A549 (cell line): Measurements from ENCODE around the gene NHLH1. TPM values are rescaled to one million over a fixed set of nuclear protein-coding genes. Genes with fewer than 3 reads are reported as not detected.

Experiments
- ATAC-seq, 2 experiments: fragments of 200-7000 bp in 1 of 2; fragments of >200 bp in 1 of 2; cut with Nextera tagmentation in 1 of 2; cut with Tn5 transposase in 1 of 2; 3 replicates each; pipeline versions ENCODE4 v1.8.0 to v1.9.1; 2018 to 2020; ENCODE audit warnings: mild to moderate bottlenecking in 1 of 2, moderate library complexity in 1 of 2
- CTCF ChIA-PET: fragments of 300-600 bp; sonication (Branson Sonifier 250); formaldehyde crosslinking; extraction: SDS; loops from one replicate; lab custom pipeline; 2021; ENCODE audit warnings: antibody characterized with exemption, inconsistent platforms; lab: Yijun Ruan, JAX
- POLR2A ChIA-PET: fragments of 350-600 bp; formaldehyde crosslinking; extraction: SDS; loops from one replicate; lab custom pipeline; 2021; ENCODE audit warnings: antibody characterized with exemption, inconsistent platforms; lab: Yijun Ruan, JAX
- DNase-seq, 2 experiments: peaks; one replicate each; pipeline versions ENCODE4 v3.0.0 to v3.0.0-alpha.2; 2011 to 2016; ENCODE audit warnings: low read depth in 1 of 2, low spot score in 1 of 2
- FAIRE-seq: peaks from 2 replicates; lab custom pipeline; 2011; peaks lifted over from hg19 to GRCh38; lab: Jason Lieb, UNC
- H3K27ac ChIP-seq, 2 experiments: fragments of >200 bp; sonication (Bioruptor Twin); formaldehyde crosslinking; 3 replicates each; pipeline ENCODE4 v1.5.1; 2016 to 2017
- H3K4me1 ChIP-seq: fragments of >200 bp; sonication (Bioruptor Twin); formaldehyde crosslinking; 3 replicates; pipeline ENCODE4 v1.6.1; 2016
- H3K4me2 ChIP-seq: fragments of >200 bp; sonication (Bioruptor Twin); formaldehyde crosslinking; 3 replicates; pipeline ENCODE4 v1.6.1; 2016
- H3K4me3 ChIP-seq: fragments of >200 bp; sonication (Bioruptor Twin); formaldehyde crosslinking; 3 replicates; pipeline ENCODE4 v1.5.1; 2016
- H3K9me3 ChIP-seq: fragments of >200 bp; sonication (Bioruptor Twin); formaldehyde crosslinking; 3 replicates; pipeline ENCODE4 v1.6.1; 2016
- BHLHE40 ChIP-seq: IDR thresholded peaks from 2 replicates; pipeline ENCODE4 v1.6.1; 2012; ENCODE audit warnings: low read depth, low read length, inconsistent platforms
- CBX8 ChIP-seq: fragments of 200-600 bp; sonication (generic); IDR thresholded peaks from 2 replicates; pipeline ENCODE4 v1.6.1; 2016
- CHD2 ChIP-seq: fragments of 150-350 bp; IDR thresholded peaks from 2 replicates; pipeline ENCODE4 v1.6.1; 2014; ENCODE audit warnings: low read length; ENCODE audit not compliant: partially characterized antibody
- EP300 ChIP-seq, 2 experiments: fragments of >200 bp; sonication (Bioruptor Twin); formaldehyde crosslinking; IDR thresholded peaks; 2 replicates in 1 of 2; 3 replicates in 1 of 2; pipeline ENCODE4 v1.6.1; 2016 to 2017
- ESRRA ChIP-seq: fragments of 150-350 bp; IDR thresholded peaks from 2 replicates; pipeline ENCODE4 v1.6.1; 2014; ENCODE audit warnings: mild to moderate bottlenecking, low read length, borderline replicate concordance
- FOSL2 ChIP-seq, 2 experiments: fragments of 450-650 bp in 1 of 2; fragments of >200 bp in 1 of 2; sonication (Bioruptor Twin) in 1 of 2; formaldehyde crosslinking; IDR thresholded peaks; 2 replicates each; pipeline versions ENCODE4 v1.5.0 to v1.6.1; 2016 to 2020; ENCODE audit warnings: mild to moderate bottlenecking in 1 of 2, moderate library complexity in 1 of 2
- HDAC2 ChIP-seq: fragments of 200-600 bp; sonication (generic); IDR thresholded peaks from 2 replicates; pipeline ENCODE4 v1.6.1; 2016
- HOXB5 ChIP-seq: fragments of 250-450 bp; sonication (Bioruptor Pico); IDR thresholded peaks from 2 replicates; pipeline ENCODE4 v1.5.0; 2020; ENCODE audit warnings: mild to moderate bottlenecking, moderate library complexity
- KDM1A ChIP-seq: fragments of 200-600 bp; sonication (generic); IDR thresholded peaks from 2 replicates; pipeline ENCODE4 v1.6.1; 2016; ENCODE audit warnings: low read depth, mild to moderate bottlenecking
- KDM5A ChIP-seq: fragments of 200-600 bp; sonication (generic); IDR thresholded peaks from 2 replicates; pipeline ENCODE4 v1.6.1; 2016; ENCODE audit warnings: antibody characterized with exemption, mild to moderate bottlenecking
- MAFK ChIP-seq: fragments of 450-650 bp; IDR thresholded peaks from 2 replicates; pipeline ENCODE4 v1.6.1; 2014; ENCODE audit not compliant: partially characterized antibody
- PHF8 ChIP-seq: fragments of 200-600 bp; sonication (generic); IDR thresholded peaks from 2 replicates; pipeline ENCODE4 v1.6.1; 2016; ENCODE audit warnings: low read depth, mild to moderate bottlenecking, antibody characterized with exemption, moderate library complexity, borderline replicate concordance
- POLR2A ChIP-seq: IDR thresholded peaks from 2 replicates; pipeline ENCODE4 v1.6.1; 2012; ENCODE audit warnings: mild to moderate bottlenecking, low read length
- POLR2AphosphoS2 ChIP-seq: conservative IDR thresholded peaks from 2 replicates; pipeline ENCODE4 v1.6.1; 2012; ENCODE audit warnings: low read length, improper control_type of control experiment, inconsistent platforms
- RARB ChIP-seq: fragments of 250-450 bp; sonication (Bioruptor Pico); IDR thresholded peaks from 2 replicates; pipeline ENCODE4 v1.8.0; 2021; ENCODE audit warnings: mild to moderate bottlenecking, moderate library complexity
- RNF2 ChIP-seq: fragments of 200-600 bp; sonication (generic); IDR thresholded peaks from 2 replicates; pipeline ENCODE4 v1.6.1; 2016; ENCODE audit warnings: low read depth, mild to moderate bottlenecking, antibody characterized with exemption, moderate library complexity, borderline replicate concordance
- SMC3 ChIP-seq: fragments of >200 bp; sonication (Bioruptor Twin); formaldehyde crosslinking; IDR thresholded peaks from 3 replicates; pipeline ENCODE4 v1.6.1; 2018; ENCODE audit warnings: inconsistent platforms
- SREBF2 ChIP-seq: fragments of 450-650 bp; IDR thresholded peaks from 2 replicates; pipeline ENCODE4 v1.6.1; 2014; ENCODE audit warnings: mild to moderate bottlenecking, moderate library complexity
- TFCP2L1 ChIP-seq: fragments of 250-450 bp; sonication (Bioruptor Pico); IDR thresholded peaks from 2 replicates; pipeline ENCODE4 v1.5.0; 2021; ENCODE audit warnings: mild to moderate bottlenecking
- TP53 ChIP-seq: fragments of 250-450 bp; sonication (Bioruptor Pico); IDR thresholded peaks from 2 replicates; pipeline ENCODE4 v1.5.0; 2021; ENCODE audit warnings: mild to moderate bottlenecking, moderate library complexity
- ZC3H11A ChIP-seq: fragments of 450-650 bp; IDR thresholded peaks from 2 replicates; pipeline ENCODE4 v1.6.1; 2014; ENCODE audit warnings: antibody characterized with exemption, mild to moderate bottlenecking
- ZFP36 ChIP-seq: fragments of 450-650 bp; IDR thresholded peaks from 2 replicates; pipeline ENCODE4 v1.6.1; 2014; ENCODE audit warnings: borderline replicate concordance; ENCODE audit not compliant: partially characterized antibody
- ZNF302 ChIP-seq: fragments of 250-450 bp; sonication (Bioruptor Pico); IDR thresholded peaks from 2 replicates; pipeline ENCODE4 v1.9.0; 2021; ENCODE audit warnings: inconsistent platforms, mild to moderate bottlenecking, moderate library complexity
- ZSCAN20 ChIP-seq: fragments of 250-450 bp; sonication (Bioruptor Pico); IDR thresholded peaks from 2 replicates; pipeline ENCODE4 v1.8.0; 2022; ENCODE audit warnings: mild to moderate bottlenecking, moderate library complexity
- WGBS: methylation state at CpG from one replicate; pipeline ENCODE4 v1.1.6; 2017; ENCODE audit errors: missing lambda C conversion rate; 5-methylcytosine and 5-hydroxymethylcytosine counted together
- polyA plus RNA-seq, 4 experiments: library from polyadenylated mRNA; depleted of rRNA in 3 of 4; stranded (reverse); fragments of >200 nt; fragmentation: RNase III in 1 of 4; extraction: RNeasy Plus Mini Kit Qiagen cat#74134 plus additional on column Dnase treatment in 1 of 4; gene quantifications; 2 replicates in 3 of 4; 3 replicates in 1 of 4; pipeline ENCODE4 v1.2.3, GENCODE V29; 2011 to 2017
- TF ChIP-seq, protein P1 (sequence below): fragments of 200-600 bp; sonication (generic); IDR thresholded peaks from 2 replicates; pipeline ENCODE4 v1.6.1; 2016; ENCODE audit warnings: antibody characterized with exemption, mild to moderate bottlenecking, moderate library complexity
- TF ChIP-seq, protein P2 (sequence below): fragments of >200 bp; sonication (Bioruptor Twin); formaldehyde crosslinking; IDR thresholded peaks from 3 replicates; pipeline ENCODE4 v1.6.1; 2016

Gene NHLH1
- polyA plus RNA-seq, 2 of the 4 experiments (the other 2 are of a cell fraction), result 0.34 to 0.63 TPM

DNA sequence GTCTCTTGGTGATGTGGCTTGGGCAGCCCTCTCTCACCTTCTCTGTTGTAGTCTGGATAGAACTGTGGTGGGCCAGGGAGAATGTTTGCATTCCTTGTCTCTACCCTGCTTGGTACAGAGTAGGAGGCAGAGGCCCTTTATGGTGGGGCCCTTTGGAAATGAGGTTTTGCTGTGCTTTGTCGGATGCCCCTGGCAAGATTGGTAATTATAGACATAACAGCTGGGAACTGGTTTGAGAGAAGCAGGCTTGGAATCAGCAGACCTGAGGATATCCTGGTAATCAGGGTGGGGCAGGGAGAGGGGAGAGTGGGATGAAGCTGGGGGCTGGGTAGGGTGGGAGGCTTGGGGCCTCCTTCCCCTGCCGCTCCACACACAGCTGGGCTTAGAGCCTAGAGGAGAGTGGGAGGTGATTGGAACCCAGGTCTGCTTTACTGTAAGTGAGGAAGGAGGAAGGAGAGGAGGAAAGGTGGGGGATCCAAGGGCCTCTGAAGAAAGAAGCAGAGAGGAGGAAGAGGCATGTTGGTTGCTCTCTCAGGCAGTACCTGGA, 38.5 kb downstream of the NHLH1 start:
- no peak for ATAC-seq
- no peak for DNase-seq
- Histone ChIP-seq H3K4me3 (no peak overlapping the region), H3K4me1 (peaks cover 23% of the 10 kb centered on the region; the same call in 2 of the 3 replicates), H3K27ac (no peak overlapping the region), H3K9me3 (no peaks in the 10 kb centered on the region), H3K4me2 (no peak overlapping the region)
- TF ChIP-seq ZSCAN20 (no peak), KDM1A (no peak), POLR2A (no peak), EP300 (IDR thresholded peaks at IDR 0.05) (no peak), SREBF2 (no peak), FOSL2 (IDR thresholded peaks at IDR 0.05) (no peak), FOSL2 (CRISPR knock-in tag; IDR thresholded peaks at IDR 0.05) (no peak), MAFK (no peak), ESRRA (no peak), HDAC2 (no peak), RNF2 (no peak), TP53 (CRISPR knock-in tag) (no peak), CHD2 (no peak), RARB (CRISPR knock-in tag) (no peak), SMC3 (no peak), KDM5A (no peak)
- no peak for FAIRE-seq
- WGBS, result 95% methylated on average over 2 of the region's 2 CpGs
- ChIA-PET CTCF (interaction anchor here (1.1 to 1.6 kb wide), 2 partner anchors 10 to 29 kb away, joined by 3 to 5 read pairs; no protein-coding TSS in a partner anchor), POLR2A (no interaction called here)

DNA sequence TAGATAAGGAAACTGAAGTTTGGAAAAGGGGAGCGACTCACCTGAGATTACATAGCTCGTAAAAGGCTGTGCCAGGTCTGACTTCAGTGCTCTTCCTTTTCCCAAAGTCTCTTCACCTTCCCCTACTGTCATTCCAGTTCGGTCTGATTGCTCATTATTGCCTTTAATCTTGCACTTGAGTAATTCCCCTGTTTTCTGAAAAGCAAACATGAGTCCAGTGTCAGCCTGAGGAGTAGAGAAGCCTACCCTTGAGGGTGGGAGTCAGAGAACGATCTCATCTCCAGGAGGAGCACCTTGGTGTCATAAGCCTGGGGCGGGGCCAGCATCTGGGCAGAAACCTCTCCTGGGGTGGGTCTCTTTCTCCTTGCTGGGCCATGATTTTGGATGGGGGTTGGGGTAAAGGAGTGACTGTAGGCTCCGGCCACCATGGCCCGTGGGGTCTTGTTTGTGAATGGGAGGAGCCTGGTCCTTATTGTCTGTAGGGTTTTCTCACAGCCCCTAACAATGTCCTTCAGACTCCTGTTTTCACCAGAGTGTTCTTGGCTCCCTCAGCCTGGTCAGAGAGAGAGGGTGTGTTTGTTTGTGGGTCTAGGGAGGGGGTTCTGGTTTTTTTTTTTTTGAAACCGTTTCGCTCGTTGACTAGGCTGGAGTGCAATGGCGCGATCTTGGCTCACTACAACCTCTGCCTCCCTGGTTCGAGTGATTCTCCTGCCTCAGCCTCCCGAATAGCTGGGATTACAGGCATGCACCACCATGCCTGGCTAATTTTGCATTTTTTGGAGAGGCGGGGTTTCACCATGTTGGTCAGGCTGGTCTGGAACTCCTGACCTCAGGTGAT, 39.5 kb downstream of the NHLH1 start:
- FAIRE-seq (no peak), ATAC-seq (no peak), DNase-seq (no peak)
- H3K4me1 ChIP-seq, result peaks cover 19% of the 10 kb centered on the region; the same call in 2 of the 3 replicates
- H3K4me3 ChIP-seq, result no peak overlapping the region
- WGBS, result 77% methylated on average over 15 of the region's 15 CpGs
- H3K9me3 ChIP-seq, result no peaks in the 10 kb centered on the region
- ChIA-PET CTCF (interaction anchor here (1.1 to 1.6 kb wide), 2 partner anchors 9 to 30 kb away, joined by 3 to 5 read pairs; no protein-coding TSS in a partner anchor), POLR2A (no interaction called here)
- no peak overlapping the region for H3K27ac ChIP-seq
- H3K4me2 ChIP-seq, result no peak overlapping the region
- no peak for TF ChIP-seq SREBF2
- TF ChIP-seq PHF8, result no peak
- no peak for TF ChIP-seq ZNF302 (CRISPR knock-in tag)
- TF ChIP-seq, protein P1, sequence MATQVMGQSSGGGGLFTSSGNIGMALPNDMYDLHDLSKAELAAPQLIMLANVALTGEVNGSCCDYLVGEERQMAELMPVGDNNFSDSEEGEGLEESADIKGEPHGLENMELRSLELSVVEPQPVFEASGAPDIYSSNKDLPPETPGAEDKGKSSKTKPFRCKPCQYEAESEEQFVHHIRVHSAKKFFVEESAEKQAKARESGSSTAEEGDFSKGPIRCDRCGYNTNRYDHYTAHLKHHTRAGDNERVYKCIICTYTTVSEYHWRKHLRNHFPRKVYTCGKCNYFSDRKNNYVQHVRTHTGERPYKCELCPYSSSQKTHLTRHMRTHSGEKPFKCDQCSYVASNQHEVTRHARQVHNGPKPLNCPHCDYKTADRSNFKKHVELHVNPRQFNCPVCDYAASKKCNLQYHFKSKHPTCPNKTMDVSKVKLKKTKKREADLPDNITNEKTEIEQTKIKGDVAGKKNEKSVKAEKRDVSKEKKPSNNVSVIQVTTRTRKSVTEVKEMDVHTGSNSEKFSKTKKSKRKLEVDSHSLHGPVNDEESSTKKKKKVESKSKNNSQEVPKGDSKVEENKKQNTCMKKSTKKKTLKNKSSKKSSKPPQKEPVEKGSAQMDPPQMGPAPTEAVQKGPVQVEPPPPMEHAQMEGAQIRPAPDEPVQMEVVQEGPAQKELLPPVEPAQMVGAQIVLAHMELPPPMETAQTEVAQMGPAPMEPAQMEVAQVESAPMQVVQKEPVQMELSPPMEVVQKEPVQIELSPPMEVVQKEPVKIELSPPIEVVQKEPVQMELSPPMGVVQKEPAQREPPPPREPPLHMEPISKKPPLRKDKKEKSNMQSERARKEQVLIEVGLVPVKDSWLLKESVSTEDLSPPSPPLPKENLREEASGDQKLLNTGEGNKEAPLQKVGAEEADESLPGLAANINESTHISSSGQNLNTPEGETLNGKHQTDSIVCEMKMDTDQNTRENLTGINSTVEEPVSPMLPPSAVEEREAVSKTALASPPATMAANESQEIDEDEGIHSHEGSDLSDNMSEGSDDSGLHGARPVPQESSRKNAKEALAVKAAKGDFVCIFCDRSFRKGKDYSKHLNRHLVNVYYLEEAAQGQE, result no peak
- no peak for TF ChIP-seq SMC3
- no peak for TF ChIP-seq ZC3H11A
- TF ChIP-seq, protein P2, sequence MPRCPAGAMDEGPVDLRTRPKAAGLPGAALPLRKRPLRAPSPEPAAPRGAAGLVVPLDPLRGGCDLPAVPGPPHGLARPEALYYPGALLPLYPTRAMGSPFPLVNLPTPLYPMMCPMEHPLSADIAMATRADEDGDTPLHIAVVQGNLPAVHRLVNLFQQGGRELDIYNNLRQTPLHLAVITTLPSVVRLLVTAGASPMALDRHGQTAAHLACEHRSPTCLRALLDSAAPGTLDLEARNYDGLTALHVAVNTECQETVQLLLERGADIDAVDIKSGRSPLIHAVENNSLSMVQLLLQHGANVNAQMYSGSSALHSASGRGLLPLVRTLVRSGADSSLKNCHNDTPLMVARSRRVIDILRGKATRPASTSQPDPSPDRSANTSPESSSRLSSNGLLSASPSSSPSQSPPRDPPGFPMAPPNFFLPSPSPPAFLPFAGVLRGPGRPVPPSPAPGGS, result no peak
- no peak for TF ChIP-seq POLR2AphosphoS2
- TF ChIP-seq ZFP36, result no peak
- no peak for TF ChIP-seq CBX8
- TF ChIP-seq KDM1A, result no peak
- TF ChIP-seq HOXB5 (CRISPR knock-in tag), result no peak
- TF ChIP-seq HDAC2, result no peak
- TF ChIP-seq BHLHE40, result no peak
- no peak for TF ChIP-seq TFCP2L1 (CRISPR knock-in tag)
